RKO (cell line): ENCODE data around the gene GSC2.

Experiments
- DNase-seq: peaks from one replicate; pipeline ENCODE4 v3.0.0-alpha.2; 2016; ENCODE audit warnings: low spot score

GSC2 gene

GRCh38 chr22:19133561-19133960 is 16.5 kb downstream of the GSC2 start:
- DNase-seq, result no peak

GRCh38 chr22:19132693-19133400 is 17.2 kb downstream of the GSC2 start:
- no peak for DNase-seq

GRCh38 chr22:19132153-19132552 is 17.9 kb downstream of the GSC2 start:
- no peak for DNase-seq

GRCh38 chr22:19131685-19132015 is 18.4 kb downstream of the GSC2 start:
- DNase-seq, result no peak

GRCh38 chr22:19130959-19131684 is 19.0 kb downstream of the GSC2 start, which contains the start of gene TSSK2:
TSSK2 (plus strand) TSS chr22:19131308; CDS start chr22:19131400, 92 bp downstream.
- no peak for DNase-seq

- no peak for DNase-seq
These were observed 20.2 kb downstream of the GSC2 start for GRCh38 chr22:19129871-19130270.

GRCh38 chr22:19128946-19129727 is 21.0 kb downstream of the GSC2 start:
- no peak for DNase-seq

- no peak for DNase-seq
These were observed 22.1 kb downstream of the GSC2 start for GRCh38 chr22:19128009-19128401.

- DNase-seq, result no peak
These were observed 22.6 kb downstream of the GSC2 start for GRCh38 chr22:19127329-19128008.

GRCh38 chr22:19126309-19127273 is 23.5 kb downstream of the GSC2 start:
- no peak for DNase-seq

GRCh38 chr22:19125474-19126308 is 24.4 kb downstream of the GSC2 start:
- no peak for DNase-seq

GRCh38 chr22:19125011-19125410 is 25.1 kb downstream of the GSC2 start:
- DNase-seq, result no peak

- no peak for DNase-seq
These were observed 25.7 kb downstream of the GSC2 start for GRCh38 chr22:19124377-19124776.

- no peak for DNase-seq
These were observed 26.2 kb downstream of the GSC2 start for GRCh38 chr22:19123936-19124335.

- no peak for DNase-seq
These were observed 27.2 kb downstream of the GSC2 start for GRCh38 chr22:19122752-19123492.

GRCh38 chr22:19122143-19122751 is 27.8 kb downstream of the GSC2 start, which contains the start of gene DGCR2:
DGCR2 (minus strand) TSS chr22:19122412; CDS start chr22:19122206, 206 bp downstream.
- peak; percentile 93 for DNase-seq

GRCh38 chr22:19121631-19122142 is 28.4 kb downstream of the GSC2 start:
- peak; percentile 54 for DNase-seq

- DNase-seq, result peak; percentile 61
These were observed 29.1 kb downstream of the GSC2 start for GRCh38 chr22:19120829-19121630.
